ENCODE results near the gene ACSF2. TPM values are rescaled to one million over a fixed set of nuclear protein-coding genes. Genes with fewer than 3 reads are reported as not detected.

ACSF2 gene
- total RNA-seq, 4 donors from 2014 or later = 165 to 460 (median 190) TPM

GRCh38 chr17:50477976-50478375, 52.0 kb downstream of the ACSF2 start:
- no peak for DNase-seq
- no peaks in the 10 kb centered on the region for H3K36me3 ChIP-seq
- H3K9me3 ChIP-seq = no peaks in the 10 kb centered on the region
- H3K27me3 ChIP-seq = no peaks in the 10 kb centered on the region
- in situ Hi-C loops (cut with MboI; ENCODE audit: low pct_ligation_motif_present in 1 of 4, low pct_unique_long_range_greater_than_20kb in 1 of 4, low sequenced_read_pairs in 3 of 4) = no loop called here
- no peak for TF ChIP-seq EP300 (IDR thresholded peaks at IDR 0.05; ENCODE audit: low read depth)
- no peak for TF ChIP-seq CTCF (IDR thresholded peaks at IDR 0.05)
- TF ChIP-seq POLR2A (IDR thresholded peaks at IDR 0.05) = no peak
- no peak for TF ChIP-seq POLR2AphosphoS5 (IDR thresholded peaks at IDR 0.05)
- H3K27ac ChIP-seq = peak overlapping the region; percentile 90 to 93 (median 92)
- intact Hi-C loops (cut with DNase I; ENCODE audit: low total_unique reads) = no loop called here
- 75% methylated on average over 7 of the region's 7 CpGs; no CpG with 5 or more reads in 1 of the 2 donors for WGBS, 2 donors (ENCODE audit: low coverage in 1 of 2)
- H3K4me1 ChIP-seq = peaks cover 16 to 45% (median 28%) of the 10 kb centered on the region in 4 donors
- H3K4me3 ChIP-seq = peak overlapping the region in 1 of 4 donors; percentile 65

- peaks cover 16 to 48% (median 28%) of the 10 kb centered on the region in 4 donors for H3K4me1 ChIP-seq
- WGBS, 2 donors (ENCODE audit: low coverage in 1 of 2) = 0 to 6% methylated on average over 1 to 47 of the region's 75 CpGs
- H3K27me3 ChIP-seq = no peaks in the 10 kb centered on the region
- H3K36me3 ChIP-seq = peaks cover 0 to 6% (median 2%) of the 10 kb centered on the region in 4 donors
- peak within 1 kb of the TSS; percentile 44 to 73 (median 65) for H3K4me3 ChIP-seq
- in situ Hi-C loops (cut with MboI; ENCODE audit: low pct_ligation_motif_present in 1 of 4, low pct_unique_long_range_greater_than_20kb in 1 of 4, low sequenced_read_pairs in 3 of 4) (no loop called here), intact Hi-C loops (cut with DNase I; ENCODE audit: low total_unique reads) (no loop called here)
- H3K27ac ChIP-seq = peak within 1 kb of the TSS; percentile 90 to 93 (median 92)
- H3K9me3 ChIP-seq = no peaks in the 10 kb centered on the region
- peak; percentile 90 for DNase-seq
- peak; percentile 30 to 89 (median 87) for TF ChIP-seq POLR2AphosphoS5 (IDR thresholded peaks at IDR 0.05)
- no peak for TF ChIP-seq EP300 (IDR thresholded peaks at IDR 0.05; ENCODE audit: low read depth)
- peak; percentile 76 to 94 (median 88) for TF ChIP-seq CTCF (IDR thresholded peaks at IDR 0.05)
- TF ChIP-seq POLR2A (IDR thresholded peaks at IDR 0.05) = peak; percentile 65
Observed at GRCh38 chr17:50478391-50479381, 52.7 kb downstream of the ACSF2 start, which contains the start of gene RSAD1. Gene RSAD1, plus strand, starts transcription at chr17:50478860. Its CDS starts 25 bp downstream, at chr17:50478885.

GRCh38 chr17:50479522-50480141, 53.6 kb downstream of the ACSF2 start:
- Histone ChIP-seq H3K4me3 (peak overlapping the region; percentile 44 to 73 (median 65)), H3K27ac (peak overlapping the region; percentile 90 to 93 (median 92)), H3K4me1 (peaks cover 16 to 48% (median 28%) of the 10 kb centered on the region in 4 donors), H3K27me3 (no peaks in the 10 kb centered on the region), H3K36me3 (peaks cover 0 to 11% (median 5%) of the 10 kb centered on the region in 4 donors), H3K9me3 (no peaks in the 10 kb centered on the region)
- WGBS, 2 donors (ENCODE audit: low coverage in 1 of 2) = 13% methylated on average over 19 of the region's 19 CpGs; no CpG with 5 or more reads in 1 of the 2 donors
- peak; percentile 86 for DNase-seq
- intact Hi-C loops (cut with DNase I; ENCODE audit: low total_unique reads) (loop anchor here (10.0 kb wide), 1 partner anchor 65 kb away; the partner anchor contains the start of gene SPATA20), in situ Hi-C loops (cut with MboI; ENCODE audit: low pct_ligation_motif_present in 1 of 4, low pct_unique_long_range_greater_than_20kb in 1 of 4, low sequenced_read_pairs in 3 of 4) (loop anchor here in 1 of 4 donors (10.0 kb wide), 1 partner anchor 65 kb away; the partner anchor contains the start of gene SPATA20)
- TF ChIP-seq POLR2A (IDR thresholded peaks at IDR 0.05) (no peak), CTCF (IDR thresholded peaks at IDR 0.05) (peak; percentile 49 to 66 (median 65))
